GM12873 (cell line): Measurements from ENCODE around the gene SLC12A8.

Experiments used
- CTCF ChIP-seq: IDR thresholded peaks from 2 replicates; pipeline ENCODE4 v1.5.1; 2012; ENCODE audit warnings: low read depth, mild to moderate bottlenecking, moderate library complexity, low read length, control low read depth; ENCODE audit not compliant: insufficient read depth; ENCODE audit errors: missing control alignments

Gene SLC12A8

GRCh38 chr3:125117631-125118191, 94.8 kb downstream of the SLC12A8 start:
- TF ChIP-seq CTCF, result no peak

- no peak for TF ChIP-seq CTCF
These were observed 96.1 kb downstream of the SLC12A8 start for GRCh38 chr3:125116311-125117080.

GRCh38 chr3:125115640-125116039, 96.9 kb downstream of the SLC12A8 start:
- TF ChIP-seq CTCF, result no peak

GRCh38 chr3:125112981-125113380, 99.6 kb downstream of the SLC12A8 start:
- TF ChIP-seq CTCF, result no peak

- no peak for TF ChIP-seq CTCF
These were observed 101.6 kb downstream of the SLC12A8 start for GRCh38 chr3:125110876-125111480.

- TF ChIP-seq CTCF, result no peak
These were observed 102.3 kb downstream of the SLC12A8 start for GRCh38 chr3:125110016-125110875.

GRCh38 chr3:125109536-125109925, 103.0 kb downstream of the SLC12A8 start:
- TF ChIP-seq CTCF, result no peak
